Measurements from ENCODE around the gene AP1AR.
"Not testable (repeated sequence)": the region's sequence is repeated elsewhere in the genome, so short reads cannot be mapped to it uniquely, and the experiment has no call there.

DNA sequence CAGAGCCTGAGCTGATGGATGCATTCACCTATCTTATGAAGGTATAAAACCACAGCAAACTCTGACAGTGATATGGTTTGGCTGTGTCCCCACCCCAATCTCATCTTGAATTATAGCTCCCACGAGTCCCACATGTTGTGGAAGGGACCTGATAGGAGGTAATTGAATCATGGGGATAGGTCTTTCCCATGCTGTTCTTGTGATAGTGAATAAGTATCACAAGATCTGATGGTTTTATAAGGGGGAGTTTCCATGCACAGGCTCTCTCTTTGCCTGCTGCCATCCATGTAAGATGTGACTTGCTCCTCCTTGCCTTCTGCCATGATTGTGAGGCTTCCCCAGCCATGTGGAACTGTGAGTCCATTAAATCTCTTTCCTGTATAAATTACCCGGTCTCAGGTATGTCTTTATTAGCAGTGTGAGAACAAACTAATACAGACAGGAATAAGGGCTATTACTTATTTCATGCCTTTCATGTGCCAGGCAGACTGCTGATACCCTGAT, 50.4 kb downstream of the AP1AR start:
- TF ChIP-seq CTCF, EP300 (IDR thresholded peaks at IDR 0.05): not testable (repeated sequence)

Data from stomach (tissue), 4 donors.